Activated CD4-positive, alpha-beta T cell treated with anti-CD3 and anti-CD28 coated beads, Interleukin-2, amount 50 U/mL, for 1 hour (primary cell): Measurements from ENCODE around the gene SNAP47.
A peak's percentile ranks its signal among the peaks of the same experiment; 100 is the strongest.
"Not testable (repeated sequence)": the region's sequence is repeated elsewhere in the genome, so short reads cannot be mapped to it uniquely, and the experiment has no call there.

Experiments
- DNase-seq: peaks from one replicate; pipeline ENCODE4 v3.0.0-alpha.2; 2020

The SNAP47 gene, protein sequence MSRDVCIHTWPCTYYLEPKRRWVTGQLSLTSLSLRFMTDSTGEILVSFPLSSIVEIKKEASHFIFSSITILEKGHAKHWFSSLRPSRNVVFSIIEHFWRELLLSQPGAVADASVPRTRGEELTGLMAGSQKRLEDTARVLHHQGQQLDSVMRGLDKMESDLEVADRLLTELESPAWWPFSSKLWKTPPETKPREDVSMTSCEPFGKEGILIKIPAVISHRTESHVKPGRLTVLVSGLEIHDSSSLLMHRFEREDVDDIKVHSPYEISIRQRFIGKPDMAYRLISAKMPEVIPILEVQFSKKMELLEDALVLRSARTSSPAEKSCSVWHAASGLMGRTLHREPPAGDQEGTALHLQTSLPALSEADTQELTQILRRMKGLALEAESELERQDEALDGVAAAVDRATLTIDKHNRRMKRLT

DNA sequence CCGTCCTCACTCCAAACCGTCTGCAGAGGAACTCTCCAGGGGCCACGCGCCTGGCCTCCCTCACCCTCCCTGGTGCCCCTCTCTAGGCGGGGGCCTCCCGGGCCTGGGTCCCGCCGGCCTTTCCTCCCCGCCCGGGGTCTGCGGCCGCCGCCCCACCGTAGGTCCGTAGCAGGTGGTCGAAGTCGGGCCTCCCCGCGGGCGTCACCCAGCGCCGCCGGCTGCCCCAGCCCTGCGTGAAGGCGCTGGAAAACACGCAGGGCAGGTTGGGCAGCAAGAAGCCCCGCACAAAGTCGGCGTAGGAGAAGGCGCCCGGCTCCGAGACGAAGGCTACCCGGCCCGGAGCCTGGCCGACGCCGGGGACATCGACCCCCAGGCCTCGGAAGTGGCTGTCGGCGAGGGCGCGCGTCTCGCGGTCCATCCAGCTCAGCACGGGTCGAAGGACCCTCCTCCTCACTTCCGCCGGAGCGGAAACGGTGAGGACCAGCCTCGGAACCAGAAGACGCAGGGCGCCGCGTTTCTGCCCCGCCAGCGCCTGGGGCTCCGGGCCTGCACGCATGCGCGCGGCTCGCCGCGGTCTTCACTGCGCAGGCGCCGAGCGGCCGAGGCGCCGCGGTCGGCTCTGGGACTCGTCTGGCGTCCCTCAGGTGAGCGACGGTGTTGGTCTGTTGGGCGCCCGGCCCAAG lies at the start of gene SNAP47, which contains the start of gene JMJD4:
Gene SNAP47 (plus strand): TSS at position 580 of the 683 bp plus-strand sequence. CDS start 12,302 bp downstream, outside the sequence.
Gene JMJD4 (minus strand): TSS at position 447 of the 683 bp plus-strand sequence. CDS start 29 bp downstream, at position 418.
- DNase-seq = peak; percentile 90

DNA sequence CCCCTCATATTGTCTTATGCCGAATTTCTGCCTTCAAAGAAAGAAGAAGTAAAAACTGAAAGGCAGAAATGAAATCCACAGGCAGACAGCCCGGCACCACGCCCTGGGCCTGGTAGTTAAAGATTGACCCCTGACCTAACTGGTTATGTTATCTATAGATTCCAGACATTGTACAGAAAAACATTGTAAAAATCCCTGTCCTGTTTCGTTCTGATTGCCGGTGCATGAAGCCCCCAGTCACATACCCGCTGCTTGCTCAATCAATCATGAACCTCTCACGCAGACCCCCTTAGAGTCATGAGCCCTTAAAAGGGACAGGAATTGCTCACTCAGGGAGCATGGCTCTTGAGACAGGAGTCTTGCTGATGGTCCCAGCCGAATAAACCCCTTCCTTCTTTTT lies 49.4 kb upstream of the SNAP47 start:
- DNase-seq = no peak

DNA sequence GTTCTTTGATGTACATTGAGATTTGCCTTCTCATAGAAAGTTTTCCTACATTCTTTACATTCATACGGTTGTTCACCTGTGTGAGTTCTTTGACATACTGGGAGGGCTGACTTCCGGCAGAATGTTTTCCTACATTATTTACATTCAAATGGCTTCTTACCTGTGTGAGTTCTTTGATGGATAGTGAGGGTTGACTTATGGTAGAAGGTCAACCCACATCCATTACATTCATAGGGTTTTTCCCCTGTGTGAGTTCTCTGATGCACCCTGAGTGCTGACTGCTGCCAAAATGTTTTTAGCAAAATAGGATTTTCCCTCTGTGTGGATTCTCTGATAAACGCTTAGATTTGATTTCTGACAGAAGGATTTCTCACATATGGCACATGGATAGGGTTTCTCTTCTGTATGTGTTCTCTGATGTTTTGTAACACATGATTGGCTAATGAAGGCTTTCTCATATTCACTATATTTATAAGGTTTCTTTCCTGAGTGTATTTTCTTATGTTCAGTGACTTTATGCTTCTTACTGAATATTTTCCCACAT lies 37.8 kb upstream of the SNAP47 start:
- no peak for DNase-seq

DNA sequence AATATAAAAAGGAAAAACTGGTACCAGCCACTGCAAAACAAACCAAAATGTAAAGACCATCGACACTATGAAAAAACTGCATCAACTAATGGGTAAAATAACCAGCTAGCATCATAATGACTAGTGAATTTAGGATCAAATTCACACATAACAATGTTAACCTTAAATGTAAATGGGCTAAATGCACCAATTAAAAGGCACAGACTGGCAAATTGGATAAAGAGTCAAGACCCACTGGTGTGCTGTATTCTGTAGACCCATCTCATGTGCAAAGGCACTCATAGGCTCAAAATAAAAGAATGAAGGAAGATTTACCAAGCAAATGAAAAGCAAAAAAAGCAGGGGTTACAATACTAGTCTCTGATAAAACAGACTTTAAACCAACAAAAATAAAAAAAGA lies 33.6 kb upstream of the SNAP47 start:
- DNase-seq = not testable (repeated sequence)

DNA sequence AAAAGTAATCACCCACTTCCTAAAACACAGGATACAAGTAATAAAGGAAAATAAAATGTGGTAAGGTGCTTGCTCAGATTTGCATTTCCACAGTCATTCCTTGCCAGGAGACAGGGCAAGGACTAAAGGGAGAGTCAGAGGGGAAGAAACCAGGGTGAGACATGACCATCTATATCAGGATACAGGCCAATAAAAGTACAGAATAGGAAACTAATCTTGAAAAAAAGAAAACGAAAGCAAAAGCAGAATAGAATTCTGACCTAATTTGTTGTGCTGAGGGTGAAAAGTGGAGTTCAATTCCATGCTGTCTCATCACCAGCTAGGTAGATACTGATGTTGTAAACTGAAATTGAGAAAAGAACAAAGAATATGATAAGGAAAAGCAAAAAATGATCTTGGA lies 27.4 kb upstream of the SNAP47 start:
- no peak for DNase-seq

DNA sequence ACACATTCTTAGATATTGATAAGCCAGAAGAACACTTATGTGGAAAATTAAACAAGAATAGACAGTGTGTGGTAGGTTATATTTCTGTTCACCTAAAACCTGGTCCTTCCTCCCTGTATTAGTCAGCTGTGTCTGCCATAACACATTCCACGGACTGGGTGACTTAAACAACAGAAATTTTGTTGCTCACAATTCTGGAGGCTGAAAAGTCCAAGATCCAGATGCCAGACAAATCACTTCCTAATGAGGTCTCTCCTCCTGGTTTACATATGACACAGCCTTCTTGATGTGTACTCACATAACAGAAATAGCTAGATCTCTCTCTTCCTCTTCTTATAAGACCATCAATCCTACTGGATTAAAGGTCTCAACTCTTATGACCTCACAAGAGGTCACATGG lies 25.8 kb upstream of the SNAP47 start:
- no peak for DNase-seq

DNA sequence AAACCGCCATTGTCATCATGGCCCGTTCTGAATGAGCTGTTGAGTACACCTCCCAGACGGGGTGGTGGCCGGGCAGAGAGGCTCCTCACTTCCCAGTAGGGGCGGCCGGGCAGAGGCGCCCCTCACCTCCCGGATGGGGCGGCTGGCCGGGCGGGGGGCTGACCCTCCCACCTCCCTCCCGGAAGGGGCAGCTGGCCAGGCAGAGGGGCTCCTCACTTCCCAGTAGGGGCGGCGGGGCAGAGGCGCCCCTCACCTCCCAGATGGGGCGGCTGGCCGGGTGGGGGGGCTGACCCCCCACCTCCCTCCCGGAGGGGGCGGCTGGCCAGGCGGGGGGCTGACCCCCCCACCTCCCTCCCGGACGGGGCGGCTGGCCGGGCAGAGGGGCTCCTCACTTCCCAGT lies 24.8 kb upstream of the SNAP47 start:
- DNase-seq = not testable (repeated sequence)

DNA sequence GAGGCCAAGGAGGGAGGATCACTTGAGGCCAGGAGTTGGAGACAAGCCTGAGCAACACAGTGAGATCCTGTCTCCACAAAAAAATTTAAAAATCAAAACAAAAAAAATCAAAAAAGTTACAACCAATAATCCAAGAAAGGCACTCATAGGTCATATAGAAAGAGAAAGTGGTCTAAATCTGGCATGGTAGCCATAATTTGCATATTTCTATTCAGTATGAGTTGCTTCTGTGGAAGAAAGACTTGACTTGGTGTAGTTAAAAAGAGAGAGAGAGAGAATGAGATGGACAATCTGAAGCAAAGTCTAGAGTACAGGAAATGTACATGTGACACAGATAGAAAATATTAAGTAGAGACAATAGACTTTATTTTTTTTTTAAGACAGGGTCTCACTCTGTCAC lies 22.6 kb upstream of the SNAP47 start:
- DNase-seq = no peak

DNA sequence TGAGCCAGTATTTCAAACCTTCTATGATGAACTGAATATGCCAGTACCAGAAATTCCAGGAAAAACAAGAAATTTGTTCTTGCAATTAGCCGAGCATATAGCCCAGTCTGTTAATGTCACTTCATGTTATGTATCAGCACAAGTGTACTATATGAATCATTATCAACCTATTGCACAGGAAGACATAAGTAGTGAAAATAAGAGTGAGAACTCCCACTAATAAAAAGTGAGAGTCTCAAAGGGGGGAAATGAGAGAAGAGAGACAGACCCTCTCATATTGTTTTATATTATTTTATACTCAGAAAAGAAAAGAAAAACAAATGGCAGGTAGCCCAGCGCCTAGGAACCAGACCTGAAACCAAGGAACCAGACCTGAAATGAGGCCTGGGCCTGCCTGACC lies 16.3 kb upstream of the SNAP47 start:
- no peak for DNase-seq

DNA sequence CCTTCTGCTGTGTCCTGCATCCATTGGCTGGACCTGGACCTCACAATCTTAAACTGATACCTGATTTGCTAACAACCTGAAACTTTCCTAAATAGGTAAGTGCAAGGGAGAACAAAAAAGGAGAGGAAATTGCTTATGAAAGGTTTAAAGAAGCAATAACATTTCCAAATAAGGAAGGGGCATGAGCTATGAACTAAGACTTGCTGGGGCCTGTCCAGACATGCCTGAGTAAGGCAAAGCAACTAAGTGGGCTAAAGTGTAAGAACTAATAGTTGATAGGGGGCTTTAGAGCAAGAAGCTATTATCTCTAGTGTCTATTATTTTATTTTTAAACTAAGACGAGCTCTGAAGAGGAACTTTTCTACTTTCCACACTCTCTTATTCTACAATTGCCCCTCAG lies 11.8 kb upstream of the SNAP47 start:
- no peak for DNase-seq

DNA sequence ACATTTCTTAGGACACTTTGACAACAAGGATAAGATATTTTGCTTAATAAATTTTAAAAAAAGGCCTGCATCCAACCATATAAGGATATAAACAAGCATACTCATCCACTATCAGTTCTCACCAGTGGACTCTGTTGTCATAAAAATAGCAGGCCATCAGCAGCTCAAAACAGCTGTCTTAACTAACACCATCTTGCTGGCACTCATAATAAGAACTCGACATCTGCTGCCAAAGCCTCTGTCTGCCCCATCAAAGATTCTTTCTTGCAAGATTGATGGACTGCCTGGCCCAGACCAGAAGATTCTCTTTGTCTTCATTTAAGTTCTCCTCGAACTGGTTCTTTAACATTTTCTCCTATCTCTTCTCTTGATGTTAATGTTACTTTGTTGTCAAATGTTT lies 10.2 kb upstream of the SNAP47 start:
- DNase-seq = no peak

DNA sequence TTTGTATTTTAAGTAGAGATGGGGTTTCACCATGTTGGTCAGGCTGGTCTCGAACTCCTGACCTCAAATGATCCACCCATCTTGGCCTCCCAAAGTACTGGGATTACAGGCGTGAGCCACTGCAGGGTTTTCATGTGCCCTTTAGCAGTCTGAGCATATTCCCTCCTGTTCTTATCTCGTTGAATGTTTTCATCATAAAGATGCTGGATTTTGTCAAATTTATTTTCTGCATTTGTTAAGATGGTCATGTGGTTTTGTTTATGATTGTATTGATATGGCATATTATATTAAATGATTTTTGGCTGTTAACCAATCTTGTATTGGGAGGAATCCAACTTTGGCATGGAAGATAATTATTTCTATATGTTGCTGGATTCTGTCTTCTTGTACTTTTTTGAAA lies 8.9 kb upstream of the SNAP47 start:
- DNase-seq = no peak

DNA sequence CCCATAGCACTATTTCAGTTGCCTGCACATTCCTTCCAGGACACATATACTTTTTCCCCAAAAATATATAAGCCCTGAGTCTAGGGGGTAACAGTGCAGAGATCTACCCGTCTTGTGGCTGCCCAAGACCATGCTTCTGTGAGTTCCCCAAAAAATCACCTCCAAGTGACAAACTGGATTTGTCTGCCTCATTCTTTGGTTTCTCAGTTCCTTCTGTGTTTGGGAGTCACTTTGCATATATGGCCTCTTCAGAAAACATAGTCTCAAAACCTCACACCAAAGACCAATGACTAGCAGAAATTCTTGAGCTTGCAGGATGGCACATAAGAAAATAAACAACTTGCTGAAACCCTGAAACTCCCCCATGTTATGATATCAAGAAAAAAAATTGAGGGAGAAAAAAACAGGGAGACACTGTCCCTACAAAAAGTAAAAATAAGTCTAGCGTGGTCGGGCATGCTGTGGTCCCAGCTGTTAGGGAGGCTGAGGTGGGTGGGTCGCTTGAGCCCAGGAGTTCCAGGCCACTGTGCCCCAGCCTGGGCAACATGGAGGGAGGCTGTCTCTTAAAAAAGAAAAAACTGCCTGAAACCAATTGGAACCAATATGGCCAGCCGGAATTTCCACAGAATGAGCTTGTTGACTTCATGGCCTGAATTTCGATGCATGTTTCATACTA lies 8.2 kb upstream of the SNAP47 start:
- no peak for DNase-seq

DNA sequence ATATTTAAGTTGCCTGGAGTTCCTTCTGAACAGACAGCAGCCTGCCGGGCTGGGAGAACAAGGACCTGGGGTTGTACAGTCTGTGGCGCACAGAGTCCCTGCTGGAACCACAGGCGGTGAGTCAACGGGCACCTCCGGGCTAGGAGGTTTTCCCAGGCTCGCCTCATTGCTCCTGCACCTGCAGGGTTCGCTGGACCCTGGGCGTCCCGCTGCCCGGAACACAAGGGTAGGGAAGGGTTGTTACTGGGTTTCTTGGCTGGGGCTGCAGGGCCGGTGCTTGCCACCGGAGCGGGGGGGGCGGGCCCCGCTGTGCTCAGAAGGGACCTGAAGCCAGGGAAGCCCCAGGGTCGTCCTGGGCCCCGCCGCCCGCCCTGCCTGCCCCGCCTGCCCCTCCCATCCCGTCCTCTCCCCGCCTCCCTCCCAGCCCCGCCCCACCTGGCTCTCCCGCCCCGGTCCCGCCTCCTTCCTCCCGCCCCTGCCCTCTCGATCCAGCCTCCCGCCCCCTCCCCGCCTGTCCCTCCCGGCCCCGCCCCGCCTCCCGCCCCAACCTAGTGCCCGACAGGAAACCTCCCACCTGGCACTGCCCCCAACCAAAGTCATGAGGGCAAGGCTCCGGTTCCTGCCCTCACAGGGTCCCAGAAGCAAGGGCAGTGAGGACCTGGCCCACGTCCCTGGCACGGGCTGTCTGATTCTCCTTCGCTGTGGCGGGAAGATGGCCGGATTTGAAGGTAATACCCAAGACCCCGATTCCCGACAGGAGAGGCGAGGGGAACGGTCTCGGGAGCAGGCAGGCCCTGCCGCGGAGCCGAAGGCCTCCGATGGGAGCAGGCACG lies 7.0 kb upstream of the SNAP47 start:
- peak; percentile 64 for DNase-seq

DNA sequence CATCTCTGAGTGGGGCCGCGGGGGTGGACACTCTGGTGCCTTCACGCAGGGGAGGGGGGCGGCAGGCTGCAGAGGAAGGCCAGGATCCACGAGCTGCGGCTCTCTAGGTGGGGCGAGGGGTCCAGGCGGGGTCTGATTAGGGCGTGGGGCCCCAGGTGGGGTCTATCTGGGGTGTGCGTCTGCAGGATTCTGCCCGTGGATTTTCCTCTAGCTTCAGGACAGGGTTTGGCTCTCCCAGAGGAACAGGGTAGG lies 6.4 kb upstream of the SNAP47 start:
- no peak for DNase-seq

DNA sequence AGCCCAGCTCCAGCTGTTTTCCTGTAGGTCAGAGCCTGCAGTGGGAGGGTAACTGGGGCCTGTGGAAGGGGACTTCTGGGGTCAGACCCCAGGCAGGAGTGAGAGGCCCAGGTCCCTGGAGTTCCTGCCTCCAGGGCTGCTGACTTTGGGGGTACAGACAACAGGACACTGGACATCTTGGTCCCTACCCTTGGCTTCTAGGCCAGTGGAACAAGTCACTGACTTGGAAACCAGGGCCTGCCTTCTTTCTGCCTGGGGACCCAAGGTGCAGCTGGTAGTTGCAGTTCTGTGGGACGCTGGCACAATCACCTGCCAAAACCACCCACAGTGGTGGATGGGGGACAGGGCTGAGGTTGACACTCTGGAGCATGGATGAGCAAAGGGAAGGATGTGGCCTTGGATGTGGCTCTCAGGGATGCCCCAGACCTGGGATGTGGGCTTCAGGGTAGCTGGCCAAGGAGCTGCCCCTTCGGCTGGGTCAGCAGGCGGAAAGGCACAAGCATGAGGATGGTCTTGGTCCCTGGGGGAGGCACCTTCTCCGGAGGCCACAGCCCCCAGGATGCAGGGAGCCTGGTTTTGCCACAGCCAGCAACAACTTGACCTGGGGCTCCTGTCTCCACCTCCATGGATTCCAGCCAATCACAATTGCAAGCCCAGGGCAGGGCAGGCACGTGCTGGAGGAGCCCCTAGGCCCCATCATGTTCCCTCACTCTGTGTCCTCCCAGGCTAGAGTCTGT lies 5.9 kb upstream of the SNAP47 start:
- no peak for DNase-seq

DNA sequence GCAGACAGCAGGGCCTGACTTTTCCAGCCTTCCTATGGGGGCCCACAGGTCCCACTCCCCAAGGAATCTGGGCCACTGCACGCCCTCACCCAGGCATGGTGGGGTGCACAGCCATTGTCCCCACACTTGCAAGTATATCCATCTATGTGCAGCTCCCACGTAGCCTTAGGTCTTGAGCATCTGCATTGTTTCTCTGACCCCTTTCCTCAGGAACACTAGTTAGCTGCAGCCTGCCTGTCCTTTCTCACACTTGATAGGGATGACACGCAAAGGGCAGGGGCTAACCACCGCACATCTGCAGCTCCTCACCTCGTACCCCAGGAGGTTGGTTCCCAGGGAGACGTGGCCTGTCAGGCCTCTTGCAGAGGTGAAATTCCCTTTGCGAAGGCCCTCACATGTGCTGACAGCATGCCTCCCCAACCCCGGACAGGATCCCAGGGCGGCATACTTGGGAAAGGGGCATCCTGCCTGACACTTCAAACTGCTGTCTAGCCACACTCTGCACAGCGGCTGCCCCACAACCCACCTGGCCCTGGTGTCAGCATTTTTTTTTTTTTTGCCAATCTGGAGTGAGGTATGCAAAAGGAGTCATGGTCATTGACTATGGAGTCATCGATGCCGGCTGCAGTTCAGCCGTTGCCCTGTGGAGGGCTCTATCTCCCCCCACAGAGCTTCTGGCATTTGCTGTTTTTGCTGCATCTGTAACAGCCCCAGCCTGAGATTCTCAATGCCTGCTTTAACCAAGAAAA lies 5.2 kb upstream of the SNAP47 start:
- DNase-seq = peak; percentile 38

DNA sequence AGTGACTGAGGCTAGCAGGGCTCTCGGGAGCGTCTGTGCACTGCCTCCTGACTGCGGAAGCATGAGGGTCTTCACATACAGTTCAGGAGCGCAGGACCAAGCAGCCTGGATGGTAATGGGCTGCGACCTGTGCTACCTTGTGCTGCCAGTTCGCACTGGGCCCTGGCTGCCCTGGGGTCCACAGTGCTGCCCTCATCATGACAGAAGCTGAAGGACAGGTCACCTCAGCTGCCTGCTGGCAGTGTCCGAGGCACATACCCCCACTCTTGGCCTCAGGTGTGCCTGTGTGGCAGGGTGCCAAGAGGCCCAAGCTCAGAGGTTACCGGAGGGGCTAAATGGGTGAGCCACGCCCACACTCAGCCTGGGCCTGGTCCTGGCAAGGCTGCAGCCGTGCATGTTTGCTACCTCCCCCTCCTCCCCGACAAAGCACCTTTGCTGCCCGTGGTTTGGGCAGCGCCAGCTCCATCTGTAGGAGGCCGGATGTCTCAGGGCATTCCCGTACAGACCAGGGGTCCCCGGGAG lies 4.5 kb upstream of the SNAP47 start:
- DNase-seq = no peak

DNA sequence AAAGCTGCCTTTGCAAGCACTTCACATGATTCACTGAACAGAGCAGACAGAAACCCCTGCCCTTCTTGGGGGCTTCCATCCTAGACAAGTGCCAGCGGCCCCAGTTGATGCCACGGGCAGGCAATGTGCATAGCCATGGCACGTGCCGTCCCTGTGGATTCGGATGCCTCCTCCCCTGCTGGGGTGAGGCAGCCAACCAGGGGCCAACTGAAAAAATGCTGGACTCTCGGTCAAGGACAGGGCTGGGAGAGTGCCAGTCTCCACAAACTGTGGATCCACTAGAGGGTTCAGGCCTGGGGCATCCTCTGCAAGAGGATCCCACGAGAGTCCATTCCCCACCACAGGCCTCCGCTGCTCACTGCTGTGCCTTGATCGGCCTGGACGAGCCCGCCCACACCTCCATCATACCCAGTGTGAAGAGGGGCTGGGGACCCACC lies 4.0 kb upstream of the SNAP47 start:
- DNase-seq = no peak

DNA sequence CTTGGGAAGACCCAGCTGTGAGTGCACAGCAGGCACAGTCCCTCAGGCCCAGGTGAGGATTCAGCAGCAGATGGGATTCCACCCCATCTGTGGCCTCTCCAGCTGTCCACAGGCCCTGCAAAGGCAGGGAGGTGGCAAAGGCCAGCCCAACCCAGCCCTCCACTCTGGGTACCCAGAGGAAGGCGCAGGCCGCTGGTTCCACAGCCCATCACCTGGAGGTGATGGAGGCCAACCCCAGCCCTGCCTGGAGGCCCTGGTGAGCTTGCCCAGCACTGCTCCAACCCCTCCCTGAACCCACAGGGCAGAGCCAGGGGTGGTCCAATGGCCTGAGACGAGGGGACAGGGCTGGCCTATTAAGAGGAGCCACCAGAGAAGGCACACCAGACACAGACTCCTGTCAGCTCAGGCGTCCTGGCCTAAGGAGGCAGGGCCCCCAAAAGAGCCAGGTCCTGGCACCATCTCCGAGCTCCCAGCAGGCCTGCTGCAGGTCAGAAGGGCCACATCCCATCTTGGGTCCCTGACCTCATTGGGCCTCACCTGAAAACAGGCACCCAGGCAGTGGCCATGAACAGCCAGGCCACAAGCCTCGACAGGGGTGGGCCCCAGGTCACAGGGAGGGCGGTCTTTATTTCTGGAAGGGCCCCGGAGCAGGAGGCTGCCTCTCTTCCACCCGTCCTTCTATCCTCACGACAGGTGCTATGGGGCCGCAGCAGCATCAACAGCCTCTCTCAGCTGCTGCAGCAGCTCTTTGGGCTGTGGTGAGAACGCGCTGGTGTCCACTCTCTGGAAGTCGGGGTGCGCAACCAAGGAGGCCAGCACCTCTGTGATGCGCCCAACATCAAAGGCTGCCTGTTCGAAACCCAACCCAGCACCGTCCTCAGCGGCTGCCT lies 3.3 kb upstream of the SNAP47 start:
- no peak for DNase-seq
